Measurements from ENCODE around the gene TNRC18.
"Not testable (repeated sequence)": the region's sequence is repeated elsewhere in the genome, so short reads cannot be mapped to it uniquely, and the experiment has no call there.

TNRC18 gene

GRCh38 chr7:5322621-5323410 is 100.8 kb downstream of the TNRC18 start:
- TF ChIP-seq SUZ12 (IDR thresholded peaks at IDR 0.05; ENCODE audit: extremely low read depth, insufficient read depth, insufficient read length) (no peak), YY1 (IDR thresholded peaks at IDR 0.05; ENCODE audit: insufficient read depth, insufficient read length) (no peak), ZNF274 (IDR thresholded peaks at IDR 0.05; ENCODE audit: low read depth, low read length) (no peak)

GRCh38 chr7:5320802-5321396 is 102.7 kb downstream of the TNRC18 start:
- H3K4me3 ChIP-seq (ENCODE audit: insufficient read length, low read depth), result no peak overlapping the region
- no peak overlapping the region for H3K9ac ChIP-seq (ENCODE audit: insufficient read length, low read depth)
- no peak for DNase-seq (ENCODE audit: low read depth, low spot score)
- no peaks in the 10 kb centered on the region for H3K27me3 ChIP-seq (ENCODE audit: insufficient read depth, insufficient read length)
- H3K36me3 ChIP-seq (ENCODE audit: insufficient read depth, insufficient read length, low read length), result no peaks in the 10 kb centered on the region
- peaks cover 16% of the 10 kb centered on the region; the same call in 1 of the 2 replicates for H3K9me3 ChIP-seq (ENCODE audit: insufficient read depth, low read length)
- H3K4me1 ChIP-seq (ENCODE audit: insufficient read depth, insufficient read length), result peaks cover 9% of the 10 kb centered on the region
- TF ChIP-seq SUZ12 (IDR thresholded peaks at IDR 0.05; ENCODE audit: extremely low read depth, insufficient read depth, insufficient read length) (no peak), ZNF274 (IDR thresholded peaks at IDR 0.05; ENCODE audit: low read depth, low read length) (no peak), YY1 (IDR thresholded peaks at IDR 0.05; ENCODE audit: insufficient read depth, insufficient read length) (no peak)

More at GRCh38 chr7:5322621-5323410, 100.8 kb downstream of the TNRC18 start:
- peaks cover 16% of the 10 kb centered on the region; the same call in 1 of the 2 replicates for H3K9me3 ChIP-seq (ENCODE audit: insufficient read depth, low read length)
- H3K4me1 ChIP-seq (ENCODE audit: insufficient read depth, insufficient read length), result peaks cover 11% of the 10 kb centered on the region
- H3K9ac ChIP-seq (ENCODE audit: insufficient read length, low read depth), result peak overlapping the region; percentile 21
- H3K27me3 ChIP-seq (ENCODE audit: insufficient read depth, insufficient read length), result no peaks in the 10 kb centered on the region
- no peak overlapping the region for H3K4me3 ChIP-seq (ENCODE audit: insufficient read length, low read depth)
- no peaks in the 10 kb centered on the region for H3K36me3 ChIP-seq (ENCODE audit: insufficient read depth, insufficient read length, low read length)
- DNase-seq (ENCODE audit: low read depth, low spot score), result no peak

- H3K36me3 ChIP-seq (ENCODE audit: insufficient read depth, insufficient read length, low read length), result no peaks in the 10 kb centered on the region
- TF ChIP-seq SUZ12 (IDR thresholded peaks at IDR 0.05; ENCODE audit: extremely low read depth, insufficient read depth, insufficient read length), result no peak
- no peak for TF ChIP-seq YY1 (IDR thresholded peaks at IDR 0.05; ENCODE audit: insufficient read depth, insufficient read length)
- TF ChIP-seq ZNF274 (IDR thresholded peaks at IDR 0.05; ENCODE audit: low read depth, low read length), result no peak
- no peak for DNase-seq (ENCODE audit: low read depth, low spot score)
Observed at GRCh38 chr7:5320391-5320790, 103.2 kb downstream of the TNRC18 start.

GRCh38 chr7:5318613-5319012 is 105.0 kb downstream of the TNRC18 start:
- H3K9me3 ChIP-seq (ENCODE audit: insufficient read depth, low read length), result peaks cover 16% of the 10 kb centered on the region; the same call in 1 of the 2 replicates
- not testable (repeated sequence) for H3K4me1 ChIP-seq (ENCODE audit: insufficient read depth, insufficient read length); H3K9ac ChIP-seq (ENCODE audit: insufficient read length, low read depth); H3K4me3 ChIP-seq (ENCODE audit: insufficient read length, low read depth); DNase-seq (ENCODE audit: low read depth, low spot score); H3K36me3 ChIP-seq (ENCODE audit: insufficient read depth, insufficient read length, low read length); H3K27me3 ChIP-seq (ENCODE audit: insufficient read depth, insufficient read length)

More at GRCh38 chr7:5320391-5320790, 103.2 kb downstream of the TNRC18 start:
- Histone ChIP-seq H3K4me3 (ENCODE audit: insufficient read length, low read depth) (no peak overlapping the region), H3K27me3 (ENCODE audit: insufficient read depth, insufficient read length) (no peaks in the 10 kb centered on the region), H3K9me3 (ENCODE audit: insufficient read depth, low read length) (peaks cover 16% of the 10 kb centered on the region; the same call in 1 of the 2 replicates), H3K4me1 (ENCODE audit: insufficient read depth, insufficient read length) (peaks cover 9% of the 10 kb centered on the region), H3K9ac (ENCODE audit: insufficient read length, low read depth) (no peak overlapping the region)

- TF ChIP-seq ZNF274 (IDR thresholded peaks at IDR 0.05; ENCODE audit: low read depth, low read length), result no peak
- H3K36me3 ChIP-seq (ENCODE audit: insufficient read depth, insufficient read length, low read length), result peaks cover 6% of the 10 kb centered on the region
- DNase-seq (ENCODE audit: low read depth, low spot score), result no peak
- peaks cover 16% of the 10 kb centered on the region; the same call in 1 of the 2 replicates for H3K9me3 ChIP-seq (ENCODE audit: insufficient read depth, low read length)
- H3K4me3 ChIP-seq (ENCODE audit: insufficient read length, low read depth), result no peak overlapping the region
- H3K27me3 ChIP-seq (ENCODE audit: insufficient read depth, insufficient read length), result no peaks in the 10 kb centered on the region
- peaks cover 1% of the 10 kb centered on the region for H3K4me1 ChIP-seq (ENCODE audit: insufficient read depth, insufficient read length)
- H3K9ac ChIP-seq (ENCODE audit: insufficient read length, low read depth), result no peak overlapping the region
Observed at GRCh38 chr7:5315761-5316160, 107.9 kb downstream of the TNRC18 start.

- peaks cover 4% of the 10 kb centered on the region for H3K4me1 ChIP-seq (ENCODE audit: insufficient read depth, insufficient read length)
- TF ChIP-seq ZNF274 (IDR thresholded peaks at IDR 0.05; ENCODE audit: low read depth, low read length) (no peak), YY1 (IDR thresholded peaks at IDR 0.05; ENCODE audit: insufficient read depth, insufficient read length) (no peak), SUZ12 (IDR thresholded peaks at IDR 0.05; ENCODE audit: extremely low read depth, insufficient read depth, insufficient read length) (no peak)
- H3K27me3 ChIP-seq (ENCODE audit: insufficient read depth, insufficient read length), result no peaks in the 10 kb centered on the region
- H3K9me3 ChIP-seq (ENCODE audit: insufficient read depth, low read length), result peaks cover 16% of the 10 kb centered on the region; the same call in 1 of the 2 replicates
- no peak overlapping the region for H3K4me3 ChIP-seq (ENCODE audit: insufficient read length, low read depth)
- no peak overlapping the region for H3K9ac ChIP-seq (ENCODE audit: insufficient read length, low read depth)
- peaks cover 7% of the 10 kb centered on the region for H3K36me3 ChIP-seq (ENCODE audit: insufficient read depth, insufficient read length, low read length)
- no peak for DNase-seq (ENCODE audit: low read depth, low spot score)
Observed at GRCh38 chr7:5314864-5315263, 108.8 kb downstream of the TNRC18 start.

GRCh38 chr7:5313076-5313885 is 110.4 kb downstream of the TNRC18 start:
- H3K4me3 ChIP-seq (ENCODE audit: insufficient read length, low read depth); DNase-seq (ENCODE audit: low read depth, low spot score); H3K9ac ChIP-seq (ENCODE audit: insufficient read length, low read depth); H3K9me3 ChIP-seq (ENCODE audit: insufficient read depth, low read length); H3K27me3 ChIP-seq (ENCODE audit: insufficient read depth, insufficient read length); H3K36me3 ChIP-seq (ENCODE audit: insufficient read depth, insufficient read length, low read length); H3K4me1 ChIP-seq (ENCODE audit: insufficient read depth, insufficient read length): not testable (repeated sequence)

- not testable (repeated sequence) for DNase-seq (ENCODE audit: low read depth, low spot score); H3K4me1 ChIP-seq (ENCODE audit: insufficient read depth, insufficient read length); H3K9me3 ChIP-seq (ENCODE audit: insufficient read depth, low read length); H3K9ac ChIP-seq (ENCODE audit: insufficient read length, low read depth); H3K4me3 ChIP-seq (ENCODE audit: insufficient read length, low read depth); H3K27me3 ChIP-seq (ENCODE audit: insufficient read depth, insufficient read length)
- peaks cover 11% of the 10 kb centered on the region for H3K36me3 ChIP-seq (ENCODE audit: insufficient read depth, insufficient read length, low read length)
Observed at GRCh38 chr7:5312276-5313070, 111.2 kb downstream of the TNRC18 start.

Measured in NT2/D1 (cell line).